GM23338 (cell line): ENCODE results near the gene TRIM45. TPM values are rescaled to one million over a fixed set of nuclear protein-coding genes. Genes with fewer than 3 reads are reported as not detected.
A peak's percentile ranks its signal among the peaks of the same experiment; 100 is the strongest.

Experiments
- ATAC-seq: fragments of 200-7000 bp; cut with Tn5 transposase; 3 replicates; pipeline ENCODE4 v1.9.1; 2020
- DNase-seq: peaks from one replicate; pipeline ENCODE4 v3.0.0-alpha.2; 2015; ENCODE audit warnings: low spot score
- H2AFZ ChIP-seq: fragments of 200-600 bp; sonication (generic); 2 replicates; pipeline ENCODE4 v1.8.0; 2016; ENCODE audit warnings: antibody characterized with exemption, mild to moderate bottlenecking, moderate library complexity
- H3F3A ChIP-seq: fragments of 200-600 bp; sonication (generic); replicated peaks from 2 replicates; pipeline ENCODE4 v1.8.0; 2017; ENCODE audit warnings: antibody characterized with exemption, mixed run types, low read depth
- H3K27ac ChIP-seq: fragments of 200-600 bp; sonication (generic); 2 replicates; pipeline ENCODE4 v1.6.1; 2016; ENCODE audit warnings: low read depth
- H3K27me3 ChIP-seq: fragments of 200-600 bp; sonication (generic); 2 replicates; pipeline ENCODE4 v1.8.0; 2016; ENCODE audit warnings: mild to moderate bottlenecking, mixed run types, moderate library complexity; ENCODE audit not compliant: insufficient read depth
- H3K36me3 ChIP-seq: fragments of 200-600 bp; sonication (generic); 2 replicates; pipeline ENCODE4 v1.8.0; 2016; ENCODE audit warnings: mild to moderate bottlenecking; ENCODE audit not compliant: insufficient read depth
- H3K4me1 ChIP-seq: fragments of 200-600 bp; sonication (generic); 2 replicates; pipeline ENCODE4 v1.8.0; 2016; ENCODE audit warnings: mild to moderate bottlenecking, moderate library complexity; ENCODE audit not compliant: insufficient read depth
- H3K4me2 ChIP-seq: fragments of 200-600 bp; sonication (generic); 2 replicates; pipeline ENCODE4 v1.7.1; 2017; ENCODE audit warnings: mixed run types
- H3K4me3 ChIP-seq: fragments of 200-600 bp; sonication (generic); 2 replicates; pipeline ENCODE4 v1.6.1; 2016; ENCODE audit warnings: mixed run types
- H3K79me2 ChIP-seq: fragments of 200-600 bp; sonication (generic); replicated peaks from 2 replicates; pipeline ENCODE4 v1.8.0; 2017; ENCODE audit warnings: mild to moderate bottlenecking; ENCODE audit not compliant: insufficient read depth
- H3K9me2 ChIP-seq: fragments of 200-600 bp; sonication (generic); 2 replicates; pipeline ENCODE4 v1.8.0; 2017; ENCODE audit not compliant: insufficient read depth
- H4K20me1 ChIP-seq: fragments of 200-600 bp; sonication (generic); replicated peaks from 2 replicates; pipeline ENCODE4 v1.8.0; 2017; ENCODE audit warnings: mild to moderate bottlenecking; ENCODE audit not compliant: insufficient read depth
- H3K27ac Mint-ChIP-seq: 2 replicates; pipeline ENCODE4 v1.8.0; 2020; ENCODE audit warnings: inconsistent platforms, mild to moderate bottlenecking, moderate library complexity, mixed read lengths
- H3K27me3 Mint-ChIP-seq: 3 replicates; pipeline ENCODE4 v1.8.0; 2022; ENCODE audit warnings: low read depth, mild to moderate bottlenecking, moderate library complexity, mixed read lengths, inconsistent platforms; ENCODE audit not compliant: insufficient read depth, poor library complexity
- H3K36me3 Mint-ChIP-seq: 3 replicates; pipeline ENCODE4 v1.8.0; 2021; ENCODE audit warnings: low read depth, mild to moderate bottlenecking, inconsistent platforms, moderate library complexity, mixed read lengths
- H3K4me1 Mint-ChIP-seq: 3 replicates; pipeline ENCODE4 v1.8.0; 2020; ENCODE audit warnings: mild to moderate bottlenecking, inconsistent platforms, mixed read lengths
- H3K4me3 Mint-ChIP-seq: 3 replicates; pipeline ENCODE4 v1.8.0; 2021; ENCODE audit warnings: moderate library complexity, mild to moderate bottlenecking, inconsistent platforms, mixed read lengths
- H3K9me3 Mint-ChIP-seq: 3 replicates; pipeline ENCODE4 v1.8.0; 2020; ENCODE audit warnings: moderate library complexity, mild to moderate bottlenecking, inconsistent platforms, mixed read lengths
- CTCF ChIP-seq, 2 experiments: fragments of 200-600 bp in 1 of 2; sonication (generic) in 1 of 2; conservative IDR thresholded peaks; 2 replicates each; pipeline versions ENCODE4 v1.5.1 to v1.6.1; 2016 to 2017; ENCODE audit warnings: antibody characterized with exemption in 2 of 2, low read depth in 2 of 2, mild to moderate bottlenecking in 2 of 2, moderate library complexity in 1 of 2
- ETS1 ChIP-seq: IDR thresholded peaks from 2 replicates; pipeline ENCODE4 v1.6.1; 2016; ENCODE audit warnings: antibody characterized with exemption
- EZH2 ChIP-seq: fragments of 200-600 bp; sonication (generic); IDR thresholded peaks from one replicate; pipeline ENCODE4 v1.8.0; 2017; ENCODE audit warnings: antibody characterized with exemption, mild to moderate bottlenecking, low read depth; ENCODE audit not compliant: unreplicated experiment
- EZH2phosphoT487 ChIP-seq: fragments of 200-600 bp; sonication (generic); IDR thresholded peaks from one replicate; pipeline ENCODE4 v1.8.1; 2018; ENCODE audit warnings: antibody characterized with exemption; ENCODE audit not compliant: unreplicated experiment
- JUNB ChIP-seq: IDR thresholded peaks from one replicate; pipeline ENCODE4 v1.6.1; 2016; ENCODE audit warnings: antibody characterized with exemption; ENCODE audit not compliant: unreplicated experiment
- POLR2AphosphoS5 ChIP-seq: IDR thresholded peaks from 2 replicates; pipeline ENCODE4 v1.6.1; 2016; ENCODE audit warnings: antibody characterized with exemption, low read depth
- ZNF114 ChIP-seq: fragments of 250-450 bp; sonication (Bioruptor Pico); IDR thresholded peaks from 2 replicates; pipeline ENCODE4 v1.5.0; 2020; ENCODE audit warnings: mild to moderate bottlenecking, moderate library complexity
- ZNF462 ChIP-seq: fragments of 250-450 bp; sonication (Bioruptor Pico); IDR thresholded peaks from 2 replicates; pipeline ENCODE4 v1.5.0; 2020; ENCODE audit warnings: mild to moderate bottlenecking, moderate library complexity
- polyA plus RNA-seq: library from polyadenylated mRNA; unstranded; fragments of >200 nt; fragmentation: Nextera tagmentation; extraction: Ambion mirVana; gene quantifications from 2 replicates; pipeline ENCODE4 v1.2.1, GENCODE V29; 2016
- total RNA-seq: library from RNA; depleted of rRNA; stranded (reverse); fragments of >200 nt; shearing (Covaris generic); gene quantifications from 2 replicates; pipeline ENCODE4 v1.2.3, GENCODE V29; 2014

The TRIM45 gene
- total and polyA plus RNA-seq, 2 experiments from 2014 or later, result 8.8 to 15.0 TPM

- TF ChIP-seq ZNF462 (no peak), EZH2phosphoT487 (no peak), JUNB (no peak), POLR2AphosphoS5 (no peak), ETS1 (no peak), EZH2 (no peak), ZNF114 (CRISPR knock-in tag) (no peak)
Measured at GRCh38 chr1:117130526-117130925, 9.0 kb upstream of the TRIM45 start (continued).

- Histone ChIP-seq H3K4me3 (no peak overlapping the region), H3K36me3 (no peaks in the 10 kb centered on the region), H3K27ac (no peak overlapping the region), H3K4me2 (no peak overlapping the region), H3K4me1 (peaks cover 13% of the 10 kb centered on the region), H3K9me2 (no peaks in the 10 kb centered on the region), H3F3A (no peaks in the 10 kb centered on the region), H3K79me2 (no peaks in the 10 kb centered on the region), H4K20me1 (no peaks in the 10 kb centered on the region), H2AFZ (peak overlapping the region; percentile 50; the same call in 1 of the 2 replicates), H3K27me3 (no peaks in the 10 kb centered on the region)
- TF ChIP-seq ETS1 (no peak), JUNB (no peak), CTCF (conservative IDR thresholded peaks at IDR 0.05; ENCODE audit: low read depth in 2 of 2) (peak in 1 of 2 experiments; percentile 66; a peak in 3 of 4 replicates), EZH2 (no peak)
- Mint-ChIP-seq H3K4me1 (peaks cover 11% of the 10 kb centered on the region), H3K27ac (peak overlapping the region; percentile 84), H3K4me3 (no peak overlapping the region), H3K9me3 (no peaks in the 10 kb centered on the region), H3K36me3 (no peaks in the 10 kb centered on the region), H3K27me3 (no peaks in the 10 kb centered on the region)
- DNase-seq, result peak; percentile 57
- ATAC-seq, result peak; percentile 40; the same call in 2 of the 3 replicates
Measured at GRCh38 chr1:117128323-117129079, 7.0 kb upstream of the TRIM45 start.
